HG03097 (cell line): ENCODE data around the gene MCTP1.

Experiments used
- ATAC-seq: cut with Tn5 transposase; IDR thresholded peaks from one replicate; pipeline ENCODE4 v1.9.1; 2021; ENCODE audit not compliant: unreplicated experiment, low FRiP score

Gene MCTP1

GRCh38 chr5:94788527-94788926 lies 496.4 kb downstream of the MCTP1 start:
- ATAC-seq, result no peak

- no peak for ATAC-seq
Measured at GRCh38 chr5:94784536-94785505, 500.1 kb downstream of the MCTP1 start.

GRCh38 chr5:94782383-94782782 lies 502.5 kb downstream of the MCTP1 start:
- ATAC-seq, result no peak

- ATAC-seq, result no peak
Measured at GRCh38 chr5:94779684-94780083, 505.2 kb downstream of the MCTP1 start.

- ATAC-seq, result no peak
Measured at GRCh38 chr5:94778732-94779131, 506.2 kb downstream of the MCTP1 start.

- no peak for ATAC-seq
Measured at GRCh38 chr5:94778299-94778698, 506.6 kb downstream of the MCTP1 start.

- no peak for ATAC-seq
Measured at GRCh38 chr5:94777056-94777880, 507.6 kb downstream of the MCTP1 start.

- ATAC-seq, result no peak
Measured at GRCh38 chr5:94776167-94776566, 508.7 kb downstream of the MCTP1 start.

- ATAC-seq, result no peak
Measured at GRCh38 chr5:94775088-94775487, 509.8 kb downstream of the MCTP1 start.

- ATAC-seq, result no peak
Measured at GRCh38 chr5:94771742-94772141, 513.2 kb downstream of the MCTP1 start.

GRCh38 chr5:94769996-94770395 lies 514.9 kb downstream of the MCTP1 start:
- no peak for ATAC-seq

GRCh38 chr5:94761786-94762185 lies 523.1 kb downstream of the MCTP1 start:
- ATAC-seq, result no peak

- ATAC-seq, result no peak
Measured at GRCh38 chr5:94761055-94761454, 523.8 kb downstream of the MCTP1 start.

- ATAC-seq, result no peak
Measured at GRCh38 chr5:94759961-94760360, 524.9 kb downstream of the MCTP1 start.

- no peak for ATAC-seq
Measured at GRCh38 chr5:94759022-94759421, 525.9 kb downstream of the MCTP1 start.

GRCh38 chr5:94754824-94755223 lies 530.1 kb downstream of the MCTP1 start:
- no peak for ATAC-seq

- ATAC-seq, result no peak
Measured at GRCh38 chr5:94751460-94751859, 533.4 kb downstream of the MCTP1 start.

GRCh38 chr5:94750681-94751080 lies 534.2 kb downstream of the MCTP1 start:
- no peak for ATAC-seq

- no peak for ATAC-seq
Measured at GRCh38 chr5:94749042-94749441, 535.9 kb downstream of the MCTP1 start.

- no peak for ATAC-seq
Measured at GRCh38 chr5:94748212-94748611, 536.7 kb downstream of the MCTP1 start.

GRCh38 chr5:94747371-94747770 lies 537.5 kb downstream of the MCTP1 start:
- ATAC-seq, result no peak
